Caco-2 (cell line): Measurements from ENCODE around the gene SCARF2. TPM values are rescaled to one million over a fixed set of nuclear protein-coding genes. Genes with fewer than 3 reads are reported as not detected.

Experiments used
- BruUV-seq: library from RNA; stranded (reverse); fragments of 400-500 nt; replicated peaks from 2 replicates; lab custom pipeline; 2021; lab: Mats Ljungman, UMichigan
- CTCF ChIA-PET: fragments of 300-600 bp; sonication (Branson Sonifier 250); formaldehyde crosslinking; loops from one replicate; lab custom pipeline; 2022; ENCODE audit warnings: antibody characterized with exemption; lab: Charles Lee
- POLR2A ChIA-PET: fragments of 300-600 bp; sonication (Branson Sonifier 250); formaldehyde crosslinking; loops from one replicate; lab custom pipeline; 2022; ENCODE audit warnings: antibody characterized with exemption; lab: Charles Lee
- DNase-seq, 2 experiments: peaks; one replicate each; pipeline versions ENCODE4 v3.0.0 to v3.0.0-alpha.2; 2020 to 2022
- H3K27me3 ChIP-seq: replicated peaks from 2 replicates; pipeline ENCODE4 v1.6.0; 2011; ENCODE audit warnings: low read length; ENCODE audit not compliant: control insufficient read depth, insufficient read depth
- H3K36me3 ChIP-seq: 2 replicates; pipeline ENCODE4 v1.5.1; 2011; ENCODE audit warnings: low read length; ENCODE audit not compliant: control insufficient read depth, insufficient read depth
- H3K4me1 ChIP-seq: fragments of 250-450 bp; sonication (Bioruptor Pico); 2 replicates; pipeline ENCODE4 v1.5.1; 2020; ENCODE audit warnings: mild to moderate bottlenecking
- H3K4me3 ChIP-seq: 2 replicates; pipeline ENCODE4 v1.5.1; 2011; ENCODE audit warnings: low read depth, mild to moderate bottlenecking, control low read depth, low read length
- H3K9me3 ChIP-seq: fragments of 250-450 bp; sonication (Bioruptor Pico); 2 replicates; pipeline ENCODE4 v1.5.1; 2020; ENCODE audit warnings: mild to moderate bottlenecking, moderate library complexity
- H3K27ac Mint-ChIP-seq: one replicate; pipeline ENCODE4 v1.8.0; 2022; ENCODE audit warnings: mixed read lengths; ENCODE audit not compliant: unreplicated experiment
- H3K27me3 Mint-ChIP-seq: one replicate; pipeline ENCODE4 v1.8.0; 2022; ENCODE audit warnings: mixed read lengths; ENCODE audit not compliant: insufficient read depth, unreplicated experiment
- H3K36me3 Mint-ChIP-seq: one replicate; pipeline ENCODE4 v1.8.0; 2022; ENCODE audit warnings: mild to moderate bottlenecking, mixed read lengths; ENCODE audit not compliant: insufficient read depth, unreplicated experiment
- H3K4me1 Mint-ChIP-seq: one replicate; pipeline ENCODE4 v1.8.0; 2022; ENCODE audit warnings: low read depth, mixed read lengths; ENCODE audit not compliant: unreplicated experiment
- H3K4me3 Mint-ChIP-seq: one replicate; pipeline ENCODE4 v1.8.0; 2022; ENCODE audit warnings: mild to moderate bottlenecking, moderate library complexity, mixed read lengths; ENCODE audit not compliant: unreplicated experiment
- H3K9me3 Mint-ChIP-seq: one replicate; pipeline ENCODE4 v1.8.0; 2022; ENCODE audit warnings: mixed read lengths; ENCODE audit not compliant: unreplicated experiment
- intact Hi-C: fragments of 100-400 bp; cut with micrococcal nuclease; formaldehyde crosslinking; loops from one replicate; pipeline ENCODE4 v1.10.0; 2022; ENCODE audit not compliant: unreplicated experiment
- total RNA-seq: library from RNA; stranded (reverse); gene quantifications from 2 replicates; pipeline ENCODE4 v1.2.3, GENCODE V29; 2022
- TF ChIP-seq, protein P1 (sequence below), 2 experiments: fragments of 200-600 bp in 1 of 2; IDR thresholded peaks; 1 replicate in 1 of 2; 2 replicates in 1 of 2; pipeline versions ENCODE4 v1.5.1 to v1.8.0; 2011 to 2022; ENCODE audit warnings: antibody characterized with exemption in 1 of 2, control low read depth in 1 of 2, inconsistent platforms in 1 of 2, low read depth in 1 of 2, low read length in 1 of 2, mild to moderate bottlenecking in 1 of 2, moderate library complexity in 1 of 2; ENCODE audit not compliant: insufficient read depth in 1 of 2, severe bottlenecking in 1 of 2, unreplicated experiment in 1 of 2

The SCARF2 gene
- total RNA-seq, 1 experiment from 2014 or later = 0.73 TPM

DNA sequence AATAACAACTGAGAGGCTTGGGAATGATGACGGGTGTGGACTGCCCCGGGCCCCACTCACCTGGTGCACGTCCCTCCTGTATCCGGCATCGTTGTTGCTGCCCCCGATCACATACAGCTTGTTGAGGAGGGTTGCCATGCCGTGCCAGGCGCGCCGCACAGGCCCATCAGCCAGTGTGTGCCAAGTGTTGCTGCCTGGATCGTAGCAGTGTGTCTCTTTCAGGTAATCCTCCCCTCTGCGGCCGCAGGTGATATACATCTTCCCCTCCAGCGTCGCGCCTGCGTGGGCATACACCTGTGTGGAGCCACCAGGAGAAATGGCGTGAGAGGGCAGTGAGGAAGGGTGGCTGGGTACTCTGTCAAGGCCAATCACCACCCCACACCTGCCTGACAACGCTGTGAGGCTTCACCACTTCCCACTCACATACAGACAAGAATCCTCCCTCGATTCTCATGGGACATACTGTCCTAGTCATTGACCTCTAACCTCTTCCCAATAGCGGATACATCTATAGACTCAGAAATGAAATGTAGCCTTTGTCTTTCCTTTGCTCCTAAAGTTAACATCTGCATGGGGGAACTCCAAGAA is 8.9 kb upstream of the SCARF2 start:
- H3K36me3 Mint-ChIP-seq = no peaks in the 10 kb centered on the region

DNA sequence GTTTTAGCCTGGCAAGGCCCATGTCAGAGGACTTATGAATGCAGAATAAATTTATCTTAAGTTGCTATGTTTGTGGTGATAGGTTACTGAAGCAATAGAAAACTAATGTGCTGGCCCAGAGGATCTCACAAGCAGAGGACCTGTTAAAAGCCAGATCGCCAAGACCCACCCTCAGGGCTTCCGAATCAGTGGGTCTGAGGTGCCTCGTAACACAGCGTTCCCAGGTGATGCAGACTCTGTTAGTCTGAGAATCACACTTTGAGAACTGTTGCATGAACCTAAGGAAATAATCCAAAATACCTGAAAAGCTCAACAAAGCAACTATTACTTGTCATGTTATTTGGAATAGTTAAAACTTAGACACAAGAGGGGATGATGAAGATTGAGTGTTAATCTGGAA is 6.7 kb upstream of the SCARF2 start:
- Histone ChIP-seq H3K4me3 (no peak overlapping the region), H3K36me3 (peaks cover 2% of the 10 kb centered on the region; the same call in 1 of the 2 replicates), H3K9me3 (no peaks in the 10 kb centered on the region), H3K27me3 (no peaks in the 10 kb centered on the region), H3K4me1 (no peaks in the 10 kb centered on the region)
- Mint-ChIP-seq H3K4me3 (no peak overlapping the region), H3K27me3 (no peaks in the 10 kb centered on the region), H3K36me3 (no peaks in the 10 kb centered on the region), H3K4me1 (no peaks in the 10 kb centered on the region), H3K27ac (no peak overlapping the region), H3K9me3 (no peaks in the 10 kb centered on the region)
- intact Hi-C loops = no loop called here
- BruUV-seq = no TSS peak
- no peak for DNase-seq
- TF ChIP-seq, protein P1, sequence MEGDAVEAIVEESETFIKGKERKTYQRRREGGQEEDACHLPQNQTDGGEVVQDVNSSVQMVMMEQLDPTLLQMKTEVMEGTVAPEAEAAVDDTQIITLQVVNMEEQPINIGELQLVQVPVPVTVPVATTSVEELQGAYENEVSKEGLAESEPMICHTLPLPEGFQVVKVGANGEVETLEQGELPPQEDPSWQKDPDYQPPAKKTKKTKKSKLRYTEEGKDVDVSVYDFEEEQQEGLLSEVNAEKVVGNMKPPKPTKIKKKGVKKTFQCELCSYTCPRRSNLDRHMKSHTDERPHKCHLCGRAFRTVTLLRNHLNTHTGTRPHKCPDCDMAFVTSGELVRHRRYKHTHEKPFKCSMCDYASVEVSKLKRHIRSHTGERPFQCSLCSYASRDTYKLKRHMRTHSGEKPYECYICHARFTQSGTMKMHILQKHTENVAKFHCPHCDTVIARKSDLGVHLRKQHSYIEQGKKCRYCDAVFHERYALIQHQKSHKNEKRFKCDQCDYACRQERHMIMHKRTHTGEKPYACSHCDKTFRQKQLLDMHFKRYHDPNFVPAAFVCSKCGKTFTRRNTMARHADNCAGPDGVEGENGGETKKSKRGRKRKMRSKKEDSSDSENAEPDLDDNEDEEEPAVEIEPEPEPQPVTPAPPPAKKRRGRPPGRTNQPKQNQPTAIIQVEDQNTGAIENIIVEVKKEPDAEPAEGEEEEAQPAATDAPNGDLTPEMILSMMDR (IDR thresholded peaks at IDR 0.05; ENCODE audit: insufficient read depth in 1 of 2, low read depth in 1 of 2, low read length in 1 of 2, severe bottlenecking in 1 of 2, unreplicated experiment in 1 of 2) = no peak
- CTCF ChIA-PET = no interaction called here
- POLR2A ChIA-PET = no interaction called here

More for the DNA sequence above, 8.9 kb upstream of the SCARF2 start:
- Mint-ChIP-seq H3K27ac (no peak overlapping the region), H3K27me3 (no peaks in the 10 kb centered on the region), H3K4me3 (no peak overlapping the region), H3K4me1 (no peaks in the 10 kb centered on the region), H3K9me3 (no peaks in the 10 kb centered on the region)
- DNase-seq = no peak
- intact Hi-C loops = no loop called here
- BruUV-seq = no TSS peak
- H3K27me3 ChIP-seq = no peaks in the 10 kb centered on the region
- H3K4me3 ChIP-seq = no peak overlapping the region
- H3K36me3 ChIP-seq = peaks cover 2% of the 10 kb centered on the region; the same call in 1 of the 2 replicates
- ChIA-PET POLR2A (no interaction called here), CTCF (no interaction called here)
- H3K4me1 ChIP-seq = no peaks in the 10 kb centered on the region
- H3K9me3 ChIP-seq = no peaks in the 10 kb centered on the region
- TF ChIP-seq, protein P1 (IDR thresholded peaks at IDR 0.05; ENCODE audit: insufficient read depth in 1 of 2, low read depth in 1 of 2, low read length in 1 of 2, severe bottlenecking in 1 of 2, unreplicated experiment in 1 of 2) = no peak

GRCh38 chr22:20442485-20443284 is 5.1 kb upstream of the SCARF2 start:
- BruUV-seq = no TSS peak

More at GRCh38 chr22:20442485-20443284, 5.1 kb upstream of the SCARF2 start:
- H3K27me3 ChIP-seq = no peaks in the 10 kb centered on the region
- no peaks in the 10 kb centered on the region for H3K9me3 Mint-ChIP-seq
- TF ChIP-seq, protein P1 (IDR thresholded peaks at IDR 0.05; ENCODE audit: insufficient read depth in 1 of 2, low read depth in 1 of 2, low read length in 1 of 2, severe bottlenecking in 1 of 2, unreplicated experiment in 1 of 2) = no peak
- H3K36me3 ChIP-seq = peaks cover 2% of the 10 kb centered on the region; the same call in 1 of the 2 replicates
- no peaks in the 10 kb centered on the region for H3K9me3 ChIP-seq
- H3K4me1 Mint-ChIP-seq = no peaks in the 10 kb centered on the region
- POLR2A ChIA-PET = no interaction called here
- peaks cover 5% of the 10 kb centered on the region for H3K36me3 Mint-ChIP-seq
- H3K4me1 ChIP-seq = no peaks in the 10 kb centered on the region
- H3K27me3 Mint-ChIP-seq = no peaks in the 10 kb centered on the region
- H3K27ac Mint-ChIP-seq = no peak overlapping the region
- H3K4me3 ChIP-seq = no peak overlapping the region
- CTCF ChIA-PET = no interaction called here
- intact Hi-C loops = no loop called here
- no peak for DNase-seq
- no peak overlapping the region for H3K4me3 Mint-ChIP-seq
